Colonic mucosa (tissue), 4 donors: ENCODE data around the gene SNRPB. TPM values are rescaled to one million over a fixed set of nuclear protein-coding genes. Genes with fewer than 3 reads are reported as not detected.

Experiments
- DNase-seq: peaks from one replicate; pipeline ENCODE4 v3.0.0-alpha.2; 2020
- H3K27ac ChIP-seq: fragments of 200-600 bp; one replicate; pipeline ENCODE4 v1.8.0; 2021
- H3K27me3 ChIP-seq: fragments of 200-600 bp; one replicate; pipeline ENCODE4 v1.8.0; 2021
- H3K36me3 ChIP-seq: fragments of 200-600 bp; one replicate; pipeline ENCODE4 v1.8.0; 2021
- H3K4me1 ChIP-seq: fragments of 200-600 bp; one replicate; pipeline ENCODE4 v1.8.0; 2021; ENCODE audit warnings: mild to moderate bottlenecking
- H3K4me3 ChIP-seq: fragments of 200-600 bp; one replicate; pipeline ENCODE4 v1.8.0; 2021
- H3K9ac ChIP-seq, 2 donors: one replicate each; pipeline ENCODE4 v1.7.0; 2013; ENCODE audit warnings: control low read depth in 2 of 2, low read depth in 2 of 2, low read length in 2 of 2
- H3K9me3 ChIP-seq: fragments of 200-600 bp; one replicate; pipeline ENCODE4 v1.8.0; 2021
- intact Hi-C: fragments of 100-400 bp; cut with DNase I; formaldehyde crosslinking; loops from one replicate; pipeline ENCODE4 v1.14.1; 2022
- total RNA-seq, 2 donors: library from RNA; stranded (reverse); fragmentation: NEBNext Ultra II Directional in 1 of 2; extraction: Animal tissue kit (Norgen Biotek cat#: 25700) in 1 of 2; gene quantifications; one replicate each; pipeline ENCODE4 v1.2.1, GENCODE V29; 2021
- TF ChIP-seq, protein P1 (sequence below): fragments of 200-600 bp; IDR thresholded peaks from one replicate; pipeline ENCODE4 v1.8.0; 2022; ENCODE audit warnings: antibody characterized with exemption, mild to moderate bottlenecking
- donor health status: healthy.
- donor health status: DM: no; HTN: no; CAD: no.
- donor health status: DM: no; HTN: no; CAD: no.

Gene SNRPB
- total RNA-seq, 2 donors from 2014 or later = 150 to 311 TPM

DNA sequence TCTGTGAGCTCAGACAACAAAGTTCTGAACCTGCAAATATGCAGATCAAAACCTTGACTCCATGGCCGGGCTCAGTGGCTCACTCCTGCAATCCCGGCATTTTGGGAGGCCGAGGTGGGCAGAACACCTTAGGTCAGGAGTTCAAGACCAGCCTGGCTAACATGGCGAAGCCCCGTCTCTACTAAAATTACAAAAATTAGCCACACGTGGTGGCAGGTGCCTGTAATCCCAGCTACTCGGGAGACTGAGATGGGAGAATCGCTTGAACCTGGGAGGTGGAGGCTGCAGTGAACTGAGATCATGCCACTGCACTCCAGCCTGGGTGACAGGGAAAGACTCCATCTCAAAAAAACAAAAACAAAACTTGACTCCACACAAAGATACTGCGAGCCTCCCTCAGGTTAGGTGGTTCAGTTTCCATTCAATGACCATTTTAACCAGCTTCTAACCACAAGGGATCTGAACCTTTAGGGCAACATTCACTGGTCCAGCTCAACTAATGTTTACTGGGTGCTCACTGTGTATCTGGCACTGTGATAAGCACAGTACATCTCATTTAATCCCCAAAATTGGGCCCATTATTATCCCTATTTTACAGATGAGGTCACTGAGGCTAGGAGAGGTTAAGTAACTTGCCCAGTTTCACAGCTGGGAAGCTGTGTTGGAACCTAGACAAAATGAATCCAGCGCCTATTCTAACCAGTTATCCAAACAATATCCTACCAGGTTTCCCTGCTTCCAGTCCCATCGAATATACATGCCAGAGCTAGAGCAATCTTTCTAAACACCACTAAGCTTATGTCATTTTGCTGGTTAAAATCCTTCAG, 1.8 kb downstream of the SNRPB start:
- Histone ChIP-seq H3K4me3 (no peak overlapping the region), H3K27me3 (no peaks in the 10 kb centered on the region), H3K4me1 (peaks cover 7% of the 10 kb centered on the region), H3K9ac (no peak overlapping the region), H3K36me3 (no peaks in the 10 kb centered on the region), H3K9me3 (no peaks in the 10 kb centered on the region), H3K27ac (no peak overlapping the region)
- TF ChIP-seq, protein P1, sequence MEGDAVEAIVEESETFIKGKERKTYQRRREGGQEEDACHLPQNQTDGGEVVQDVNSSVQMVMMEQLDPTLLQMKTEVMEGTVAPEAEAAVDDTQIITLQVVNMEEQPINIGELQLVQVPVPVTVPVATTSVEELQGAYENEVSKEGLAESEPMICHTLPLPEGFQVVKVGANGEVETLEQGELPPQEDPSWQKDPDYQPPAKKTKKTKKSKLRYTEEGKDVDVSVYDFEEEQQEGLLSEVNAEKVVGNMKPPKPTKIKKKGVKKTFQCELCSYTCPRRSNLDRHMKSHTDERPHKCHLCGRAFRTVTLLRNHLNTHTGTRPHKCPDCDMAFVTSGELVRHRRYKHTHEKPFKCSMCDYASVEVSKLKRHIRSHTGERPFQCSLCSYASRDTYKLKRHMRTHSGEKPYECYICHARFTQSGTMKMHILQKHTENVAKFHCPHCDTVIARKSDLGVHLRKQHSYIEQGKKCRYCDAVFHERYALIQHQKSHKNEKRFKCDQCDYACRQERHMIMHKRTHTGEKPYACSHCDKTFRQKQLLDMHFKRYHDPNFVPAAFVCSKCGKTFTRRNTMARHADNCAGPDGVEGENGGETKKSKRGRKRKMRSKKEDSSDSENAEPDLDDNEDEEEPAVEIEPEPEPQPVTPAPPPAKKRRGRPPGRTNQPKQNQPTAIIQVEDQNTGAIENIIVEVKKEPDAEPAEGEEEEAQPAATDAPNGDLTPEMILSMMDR = no peak
- no peak for DNase-seq
- intact Hi-C loops = no loop called here

DNA sequence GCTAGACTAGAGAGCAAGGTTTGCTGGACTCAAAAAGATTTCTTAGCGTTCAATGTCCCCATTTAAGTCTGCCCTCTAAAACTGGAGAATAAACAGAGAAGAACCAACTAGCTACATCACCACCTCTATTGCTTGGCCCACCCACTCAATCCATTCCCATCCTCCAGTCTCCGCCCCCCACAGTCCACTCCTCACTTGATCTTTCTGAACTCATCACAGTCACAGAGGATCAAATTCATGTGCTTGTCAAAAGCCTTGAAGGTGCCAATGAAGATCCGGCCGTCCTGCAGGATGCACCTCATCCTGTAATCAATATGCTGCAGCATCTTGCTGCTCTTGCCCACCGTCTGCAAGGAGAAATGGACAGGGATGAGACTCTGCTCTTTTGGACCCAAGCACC, 3.2 kb downstream of the SNRPB start:
- TF ChIP-seq, protein P1 = no peak
- peaks cover 11% of the 10 kb centered on the region for H3K36me3 ChIP-seq
- DNase-seq = no peak
- no peaks in the 10 kb centered on the region for H3K9me3 ChIP-seq
- no peak overlapping the region for H3K4me3 ChIP-seq
- H3K4me1 ChIP-seq = peaks cover 7% of the 10 kb centered on the region
- no peak overlapping the region for H3K9ac ChIP-seq
- intact Hi-C loops = no loop called here
- H3K27ac ChIP-seq = no peak overlapping the region
- no peaks in the 10 kb centered on the region for H3K27me3 ChIP-seq

DNA sequence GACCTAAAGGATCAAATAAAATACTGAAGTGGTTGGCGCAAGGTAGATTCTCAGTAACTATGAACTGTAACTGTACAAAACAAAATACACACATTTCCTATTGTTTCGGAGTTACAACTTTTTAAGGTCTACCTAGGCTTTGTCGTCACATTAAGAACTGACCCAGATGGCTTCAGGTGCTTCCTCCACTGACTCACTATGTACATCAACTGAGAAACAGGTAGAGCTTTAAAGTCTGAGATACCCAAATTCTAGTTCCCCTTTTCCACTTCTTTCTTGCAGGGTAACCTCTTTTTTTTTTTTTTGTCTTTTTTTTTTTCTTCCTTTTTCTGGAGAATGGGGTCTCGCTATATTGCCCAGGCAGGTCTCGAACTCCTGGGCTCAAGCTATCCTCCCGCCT, 5.5 kb downstream of the SNRPB start:
- Histone ChIP-seq H3K4me1 (peaks cover 7% of the 10 kb centered on the region), H3K4me3 (no peak overlapping the region), H3K9me3 (no peaks in the 10 kb centered on the region), H3K9ac (no peak overlapping the region), H3K36me3 (peaks cover 18% of the 10 kb centered on the region), H3K27ac (no peak overlapping the region), H3K27me3 (no peaks in the 10 kb centered on the region)
- intact Hi-C loops = no loop called here
- DNase-seq = no peak
- TF ChIP-seq, protein P1 = no peak

DNA sequence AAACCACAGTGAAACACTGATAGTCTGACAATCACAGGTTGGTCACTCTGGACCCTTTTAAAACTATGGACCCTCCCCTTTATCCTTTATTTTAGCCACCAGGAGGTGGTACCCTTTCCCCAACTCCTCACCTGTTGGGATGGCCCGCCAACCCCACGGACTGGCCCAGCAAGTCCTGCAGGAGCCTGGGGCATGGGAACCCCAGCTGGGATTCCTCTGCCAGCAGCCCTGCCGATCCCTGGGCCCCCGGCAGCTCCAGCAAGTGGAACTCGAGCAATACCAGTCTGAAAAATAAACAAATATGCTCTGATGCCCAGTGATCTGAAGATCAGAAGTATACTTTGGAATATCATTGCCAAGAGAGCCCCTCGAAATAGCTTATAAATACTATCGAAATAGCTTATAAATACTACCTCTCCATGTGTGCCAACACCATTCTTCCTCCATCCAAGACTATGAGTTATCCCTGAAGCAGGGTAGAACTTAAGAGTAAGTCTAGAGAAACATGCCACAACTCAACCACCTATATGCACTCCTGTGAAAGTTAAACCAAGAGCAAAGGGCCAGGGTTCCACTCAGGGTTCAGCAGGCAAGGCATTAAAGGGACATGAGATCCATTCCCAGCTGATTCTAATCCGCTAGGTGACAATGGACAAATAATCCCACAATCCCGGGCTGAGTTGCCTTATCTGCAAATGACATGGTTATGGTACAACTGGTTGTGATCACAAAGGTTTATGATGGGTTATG, 6.8 kb downstream of the SNRPB start:
- intact Hi-C loops = no loop called here

DNA sequence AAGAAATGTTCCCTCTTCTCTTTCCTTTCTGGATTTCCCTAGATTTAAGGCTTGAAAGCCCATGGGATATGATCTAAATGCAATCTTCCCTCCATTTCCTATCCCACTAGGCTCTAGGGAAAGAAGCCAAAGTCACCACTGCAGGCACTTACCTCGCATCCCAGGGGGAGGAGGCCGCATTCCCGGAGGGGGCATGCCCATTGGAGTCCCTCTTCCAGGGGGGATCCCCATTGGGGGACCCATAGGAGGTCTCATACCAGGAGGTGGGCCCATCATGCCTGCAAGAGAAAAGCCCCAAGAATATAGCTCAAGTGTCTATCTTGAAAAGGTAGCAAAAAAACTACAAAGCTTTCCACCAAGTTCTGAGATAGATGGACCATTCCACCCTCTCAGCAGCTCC, 8.1 kb downstream of the SNRPB start:
- intact Hi-C loops = no loop called here
- H3K9me3 ChIP-seq = no peaks in the 10 kb centered on the region
- no peaks in the 10 kb centered on the region for H3K27me3 ChIP-seq
- no peak overlapping the region for H3K4me3 ChIP-seq
- TF ChIP-seq, protein P1 = no peak
- DNase-seq = no peak
- no peak overlapping the region for H3K9ac ChIP-seq
- no peak overlapping the region for H3K27ac ChIP-seq
- H3K36me3 ChIP-seq = peaks cover 18% of the 10 kb centered on the region
- H3K4me1 ChIP-seq = no peaks in the 10 kb centered on the region

More for the DNA sequence above, 6.8 kb downstream of the SNRPB start:
- peaks cover 18% of the 10 kb centered on the region for H3K36me3 ChIP-seq
- peaks cover 3% of the 10 kb centered on the region for H3K4me1 ChIP-seq
- TF ChIP-seq, protein P1 = no peak
- H3K4me3 ChIP-seq = no peak overlapping the region
- DNase-seq = no peak
- no peak overlapping the region for H3K27ac ChIP-seq
- H3K27me3 ChIP-seq = no peaks in the 10 kb centered on the region
- no peak overlapping the region for H3K9ac ChIP-seq
- no peaks in the 10 kb centered on the region for H3K9me3 ChIP-seq
